ENCODE results near the gene EML4. TPM values are rescaled to one million over a fixed set of nuclear protein-coding genes. Genes with fewer than 3 reads are reported as not detected.
A peak's percentile ranks its signal among the peaks of the same experiment; 100 is the strongest.

The EML4 gene
- total and polyA plus RNA-seq, 9 of the 15 experiments (the other 6 are each of a cell fraction or from before 2014, with no cell fraction given): 14.7 to 48.3 (median 36.5) TPM

GRCh38 chr2:42359965-42360483 is 190.9 kb downstream of the EML4 start (continued):
- no peak for TF ChIP-seq CBX5 (IDR thresholded peaks at IDR 0.05; ENCODE audit: borderline replicate concordance, low read depth)
- peak; percentile 50 for TF ChIP-seq L3MBTL2 (IDR thresholded peaks at IDR 0.05)
- TF ChIP-seq ZBTB33 (CRISPR knock-in tag; IDR thresholded peaks at IDR 0.05): no peak
- TF ChIP-seq, protein P1, sequence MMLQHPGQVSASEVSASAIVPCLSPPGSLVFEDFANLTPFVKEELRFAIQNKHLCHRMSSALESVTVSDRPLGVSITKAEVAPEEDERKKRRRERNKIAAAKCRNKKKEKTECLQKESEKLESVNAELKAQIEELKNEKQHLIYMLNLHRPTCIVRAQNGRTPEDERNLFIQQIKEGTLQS (IDR thresholded peaks at IDR 0.05): peak; percentile 36; the same call in 1 of the 2 replicates
- TF ChIP-seq, protein P1 (CRISPR knock-in tag; conservative IDR thresholded peaks at IDR 0.05): no peak
- no peak for TF ChIP-seq ZNF239 (CRISPR knock-in tag; IDR thresholded peaks at IDR 0.05)
- 0 out of 2 replicates have a peak, but pooled peaks have one; percentile 59 for TF ChIP-seq LEF1 (IDR thresholded peaks at IDR 0.05)
- TF ChIP-seq CBFB (CRISPR knock-in tag; IDR thresholded peaks at IDR 0.05): no peak
- TF ChIP-seq COPS2 (conservative IDR thresholded peaks at IDR 0.05): no peak
- TF ChIP-seq TAF1 (IDR thresholded peaks at IDR 0.05; ENCODE audit: control insufficient read depth, extremely low read depth, insufficient read depth, low read length, severe bottlenecking): peak; percentile 42
- TF ChIP-seq SMARCA5 (IDR thresholded peaks at IDR 0.05): no peak
- TF ChIP-seq KDM1A (IDR thresholded peaks at IDR 0.05): peak; percentile 93 to 94
- TF ChIP-seq FOS (IDR thresholded peaks at IDR 0.05; ENCODE audit: extremely low read depth, insufficient read length): no peak
- TF ChIP-seq, protein P2, sequence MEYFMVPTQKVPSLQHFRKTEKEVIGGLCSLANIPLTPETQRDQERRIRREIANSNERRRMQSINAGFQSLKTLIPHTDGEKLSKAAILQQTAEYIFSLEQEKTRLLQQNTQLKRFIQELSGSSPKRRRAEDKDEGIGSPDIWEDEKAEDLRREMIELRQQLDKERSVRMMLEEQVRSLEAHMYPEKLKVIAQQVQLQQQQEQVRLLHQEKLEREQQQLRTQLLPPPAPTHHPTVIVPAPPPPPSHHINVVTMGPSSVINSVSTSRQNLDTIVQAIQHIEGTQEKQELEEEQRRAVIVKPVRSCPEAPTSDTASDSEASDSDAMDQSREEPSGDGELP (CRISPR knock-in tag; IDR thresholded peaks at IDR 0.05; ENCODE audit: borderline replicate concordance): 0 out of 2 replicates have a peak, but pooled peaks have one; percentile 27
- TF ChIP-seq ESRRA (IDR thresholded peaks at IDR 0.05; ENCODE audit: borderline replicate concordance, low read depth): no peak
- TF ChIP-seq CREM (IDR thresholded peaks at IDR 0.05; ENCODE audit: low read depth): peak; percentile 40
- TF ChIP-seq TCF7 (IDR thresholded peaks at IDR 0.05; ENCODE audit: borderline replicate concordance): no peak
- TF ChIP-seq ZNF780A (CRISPR knock-in tag; IDR thresholded peaks at IDR 0.05): no peak
- TF ChIP-seq HDAC2 (IDR thresholded peaks at IDR 0.05): peak; percentile 80; the same call in 1 of the 2 replicates
